ENCODE measurements around the gene SNX25. TPM values are rescaled to one million over a fixed set of nuclear protein-coding genes. Genes with fewer than 3 reads are reported as not detected.

The SNX25 gene
- polyA plus RNA-seq, 1 donor (not counting 4 experiments of a cell fraction or from before 2014, with no cell fraction given) = 5.0 TPM

GRCh38 chr4:185411849-185412248, 202.5 kb downstream of the SNX25 start:
- Histone ChIP-seq H3K79me2 (ENCODE audit: control insufficient read depth, insufficient read depth, low read length) (no peaks in the 10 kb centered on the region), H3K9me3 (ENCODE audit: control insufficient read depth, low read depth, low read length) (no peaks in the 10 kb centered on the region), H3K27me3 (ENCODE audit: control insufficient read depth, extremely low read depth, insufficient read depth, low read length) (no peaks in the 10 kb centered on the region), H3K4me3 (ENCODE audit: control insufficient read depth in 2 of 3, extremely low read depth in 1 of 3, insufficient read depth in 2 of 3, low read depth in 1 of 3, low read length in 3 of 3) (no peak overlapping the region), H3K9me1 (ENCODE audit: control insufficient read depth, extremely low read depth, insufficient read depth, low read length) (no peaks in the 10 kb centered on the region), H3K9ac (ENCODE audit: control insufficient read depth, extremely low read depth, insufficient read depth, low read length) (no peak overlapping the region), H3K4me1 (ENCODE audit: control insufficient read depth, extremely low read depth, insufficient read depth, low read length) (no peaks in the 10 kb centered on the region), H2AFZ (ENCODE audit: control insufficient read depth, low read length) (no peak overlapping the region), H3K27ac (ENCODE audit: control insufficient read depth, insufficient read depth, low read length) (no peak overlapping the region), H3K36me3 (ENCODE audit: control insufficient read depth in 2 of 2, extremely low read depth in 1 of 2, insufficient read depth in 2 of 2, low read length in 2 of 2) (peaks cover 0 to 3% of the 10 kb centered on the region in 2 experiments), H4K20me1 (ENCODE audit: control insufficient read depth, extremely low read depth, insufficient read depth, low read length) (no peaks in the 10 kb centered on the region), H3K4me2 (ENCODE audit: control insufficient read depth, extremely low read depth, insufficient read depth, low read depth, low read length) (no peak overlapping the region)
- no peak for TF ChIP-seq EZH2 (IDR thresholded peaks at IDR 0.05; ENCODE audit: low read length)
- TF ChIP-seq, protein P1, sequence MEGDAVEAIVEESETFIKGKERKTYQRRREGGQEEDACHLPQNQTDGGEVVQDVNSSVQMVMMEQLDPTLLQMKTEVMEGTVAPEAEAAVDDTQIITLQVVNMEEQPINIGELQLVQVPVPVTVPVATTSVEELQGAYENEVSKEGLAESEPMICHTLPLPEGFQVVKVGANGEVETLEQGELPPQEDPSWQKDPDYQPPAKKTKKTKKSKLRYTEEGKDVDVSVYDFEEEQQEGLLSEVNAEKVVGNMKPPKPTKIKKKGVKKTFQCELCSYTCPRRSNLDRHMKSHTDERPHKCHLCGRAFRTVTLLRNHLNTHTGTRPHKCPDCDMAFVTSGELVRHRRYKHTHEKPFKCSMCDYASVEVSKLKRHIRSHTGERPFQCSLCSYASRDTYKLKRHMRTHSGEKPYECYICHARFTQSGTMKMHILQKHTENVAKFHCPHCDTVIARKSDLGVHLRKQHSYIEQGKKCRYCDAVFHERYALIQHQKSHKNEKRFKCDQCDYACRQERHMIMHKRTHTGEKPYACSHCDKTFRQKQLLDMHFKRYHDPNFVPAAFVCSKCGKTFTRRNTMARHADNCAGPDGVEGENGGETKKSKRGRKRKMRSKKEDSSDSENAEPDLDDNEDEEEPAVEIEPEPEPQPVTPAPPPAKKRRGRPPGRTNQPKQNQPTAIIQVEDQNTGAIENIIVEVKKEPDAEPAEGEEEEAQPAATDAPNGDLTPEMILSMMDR (optimal IDR thresholded peaks at IDR 0.05 in 1 of 3, IDR thresholded peaks at IDR 0.05 in 1 of 3, conservative IDR thresholded peaks at IDR 0.05 in 1 of 3; ENCODE audit: extremely low read depth in 1 of 3, insufficient read depth in 2 of 3, low read length in 3 of 3) = no peak
- dilution Hi-C loops (cut with MboI; ENCODE audit: extremely low pct_ligation_motif_present, low sequenced_read_pairs) = no loop called here
- FAIRE-seq (no peak), DNase-seq (ENCODE audit: low read depth, low spot score) (no peak)

GRCh38 chr4:185412412-185412811, 203.0 kb downstream of the SNX25 start:
- no peak overlapping the region for H2AFZ ChIP-seq (ENCODE audit: control insufficient read depth, low read length)
- no peak overlapping the region for H3K27ac ChIP-seq (ENCODE audit: control insufficient read depth, insufficient read depth, low read length)
- no peak overlapping the region for H3K4me3 ChIP-seq (ENCODE audit: control insufficient read depth in 2 of 3, extremely low read depth in 1 of 3, insufficient read depth in 2 of 3, low read depth in 1 of 3, low read length in 3 of 3)
- H3K9me1 ChIP-seq (ENCODE audit: control insufficient read depth, extremely low read depth, insufficient read depth, low read length) = no peaks in the 10 kb centered on the region
- no peak overlapping the region for H3K4me2 ChIP-seq (ENCODE audit: control insufficient read depth, extremely low read depth, insufficient read depth, low read depth, low read length)
- H4K20me1 ChIP-seq (ENCODE audit: control insufficient read depth, extremely low read depth, insufficient read depth, low read length) = no peaks in the 10 kb centered on the region
- H3K4me1 ChIP-seq (ENCODE audit: control insufficient read depth, extremely low read depth, insufficient read depth, low read length) = no peaks in the 10 kb centered on the region
- no peaks in the 10 kb centered on the region for H3K9me3 ChIP-seq (ENCODE audit: control insufficient read depth, low read depth, low read length)
- H3K27me3 ChIP-seq (ENCODE audit: control insufficient read depth, extremely low read depth, insufficient read depth, low read length) = no peaks in the 10 kb centered on the region
- peaks cover 3 to 5% of the 10 kb centered on the region in 2 experiments for H3K36me3 ChIP-seq (ENCODE audit: control insufficient read depth in 2 of 2, extremely low read depth in 1 of 2, insufficient read depth in 2 of 2, low read length in 2 of 2)
- FAIRE-seq (no peak), DNase-seq (ENCODE audit: low read depth, low spot score) (no peak)
- H3K9ac ChIP-seq (ENCODE audit: control insufficient read depth, extremely low read depth, insufficient read depth, low read length) = no peak overlapping the region
- H3K79me2 ChIP-seq (ENCODE audit: control insufficient read depth, insufficient read depth, low read length) = no peaks in the 10 kb centered on the region
- dilution Hi-C loops (cut with MboI; ENCODE audit: extremely low pct_ligation_motif_present, low sequenced_read_pairs) = no loop called here
- no peak for TF ChIP-seq EZH2 (IDR thresholded peaks at IDR 0.05; ENCODE audit: low read length)
- TF ChIP-seq, protein P1 (optimal IDR thresholded peaks at IDR 0.05 in 1 of 3, IDR thresholded peaks at IDR 0.05 in 1 of 3, conservative IDR thresholded peaks at IDR 0.05 in 1 of 3; ENCODE audit: extremely low read depth in 1 of 3, insufficient read depth in 2 of 3, low read length in 3 of 3) = no peak

Other genes with a start within 250 kb of the SNX25 start
- not detected in 3 replicates for gene HELT, start 191.1 kb upstream of the SNX25 start, polyA plus RNA-seq
- 10.4 to 13.2 TPM (median 12.0 TPM) in 3 replicates for gene SLC25A4, start 66.3 kb upstream of the SNX25 start, polyA plus RNA-seq
- gene CFAP97, start 5.6 kb upstream of the SNX25 start, polyA plus RNA-seq = 15.3 to 24.9 TPM (median 20.3 TPM) in 3 replicates
- 0.03 to 0.22 TPM (median 0.15 TPM) in 3 replicates for gene LRP2BP, start 186.3 kb downstream of the SNX25 start, polyA plus RNA-seq
- 4.4 to 9.4 TPM (median 8.0 TPM) in 3 replicates for gene ANKRD37, start 187.2 kb downstream of the SNX25 start, polyA plus RNA-seq
- 24.6 to 41.7 TPM (median 24.7 TPM) in 3 replicates for gene UFSP2, start 216.4 kb downstream of the SNX25 start, polyA plus RNA-seq